ENCODE data around the gene SLC6A19.

Gene SLC6A19

GRCh38 chr5:1164696-1165630 lies 36.4 kb upstream of the SLC6A19 start:
- no peaks in the 10 kb centered on the region for H3K9me3 ChIP-seq
- H3K27me3 ChIP-seq = no peaks in the 10 kb centered on the region
- H3K4me3 ChIP-seq (ENCODE audit: low read depth, low read length) = no peak overlapping the region
- DNase-seq = no peak
- TF ChIP-seq CTCF (IDR thresholded peaks at IDR 0.05; ENCODE audit: low read depth, low read length) = no peak
- no peaks in the 10 kb centered on the region for H3K4me1 ChIP-seq
- H3K36me3 ChIP-seq = no peaks in the 10 kb centered on the region

DNA sequence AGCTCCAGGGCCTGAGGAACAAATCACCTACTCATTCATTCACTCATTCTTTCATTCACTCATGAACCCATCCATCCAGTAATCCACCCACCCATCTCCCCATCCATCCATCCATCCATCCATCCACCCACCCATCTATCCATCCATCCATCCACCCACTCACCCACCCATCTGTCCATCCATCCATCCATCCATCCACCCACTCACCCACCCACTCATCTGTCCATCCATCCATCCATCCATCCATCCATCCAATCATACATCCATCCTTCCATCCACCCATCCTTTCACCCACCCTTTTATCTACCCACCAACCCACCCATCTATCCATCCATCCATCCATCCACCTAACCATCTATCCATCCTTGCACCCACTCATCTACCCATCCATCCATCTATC lies 35.5 kb upstream of the SLC6A19 start:
- Histone ChIP-seq H3K4me1 (no peaks in the 10 kb centered on the region), H3K27me3 (no peaks in the 10 kb centered on the region), H3K4me3 (ENCODE audit: low read depth, low read length) (no peak overlapping the region), H3K9me3 (no peaks in the 10 kb centered on the region), H3K36me3 (no peaks in the 10 kb centered on the region)
- no peak for DNase-seq
- TF ChIP-seq CTCF (IDR thresholded peaks at IDR 0.05; ENCODE audit: low read depth, low read length) = no peak

DNA sequence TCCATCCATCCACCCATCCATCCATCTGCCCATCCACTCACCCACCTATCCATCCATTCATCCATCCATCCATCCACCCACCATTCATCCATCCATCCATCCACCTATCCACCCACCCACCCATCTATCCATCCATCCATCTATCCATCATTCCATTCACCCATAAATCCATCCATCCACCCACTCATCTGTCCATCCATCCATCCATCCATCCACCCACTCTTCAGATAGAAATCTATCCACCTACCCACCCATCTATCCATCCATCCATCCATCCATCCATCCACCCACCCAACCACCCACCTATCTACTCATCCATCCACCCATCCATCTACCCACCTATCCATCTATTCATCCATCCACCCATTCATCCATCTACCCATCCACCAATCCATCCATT lies 35.0 kb upstream of the SLC6A19 start:
- TF ChIP-seq CTCF (IDR thresholded peaks at IDR 0.05; ENCODE audit: low read depth, low read length) = no peak
- Histone ChIP-seq H3K36me3 (no peaks in the 10 kb centered on the region), H3K4me3 (ENCODE audit: low read depth, low read length) (no peak overlapping the region), H3K9me3 (no peaks in the 10 kb centered on the region), H3K27me3 (no peaks in the 10 kb centered on the region), H3K4me1 (no peaks in the 10 kb centered on the region)
- no peak for DNase-seq

- TF ChIP-seq CTCF (IDR thresholded peaks at IDR 0.05; ENCODE audit: low read depth, low read length) = no peak
- DNase-seq = no peak
- no peaks in the 10 kb centered on the region for H3K4me1 ChIP-seq
- H3K27me3 ChIP-seq = no peaks in the 10 kb centered on the region
- no peak overlapping the region for H3K4me3 ChIP-seq (ENCODE audit: low read depth, low read length)
- no peaks in the 10 kb centered on the region for H3K36me3 ChIP-seq
- H3K9me3 ChIP-seq = no peaks in the 10 kb centered on the region
These were observed 34.1 kb upstream of the SLC6A19 start for GRCh38 chr5:1167361-1167727.

DNA sequence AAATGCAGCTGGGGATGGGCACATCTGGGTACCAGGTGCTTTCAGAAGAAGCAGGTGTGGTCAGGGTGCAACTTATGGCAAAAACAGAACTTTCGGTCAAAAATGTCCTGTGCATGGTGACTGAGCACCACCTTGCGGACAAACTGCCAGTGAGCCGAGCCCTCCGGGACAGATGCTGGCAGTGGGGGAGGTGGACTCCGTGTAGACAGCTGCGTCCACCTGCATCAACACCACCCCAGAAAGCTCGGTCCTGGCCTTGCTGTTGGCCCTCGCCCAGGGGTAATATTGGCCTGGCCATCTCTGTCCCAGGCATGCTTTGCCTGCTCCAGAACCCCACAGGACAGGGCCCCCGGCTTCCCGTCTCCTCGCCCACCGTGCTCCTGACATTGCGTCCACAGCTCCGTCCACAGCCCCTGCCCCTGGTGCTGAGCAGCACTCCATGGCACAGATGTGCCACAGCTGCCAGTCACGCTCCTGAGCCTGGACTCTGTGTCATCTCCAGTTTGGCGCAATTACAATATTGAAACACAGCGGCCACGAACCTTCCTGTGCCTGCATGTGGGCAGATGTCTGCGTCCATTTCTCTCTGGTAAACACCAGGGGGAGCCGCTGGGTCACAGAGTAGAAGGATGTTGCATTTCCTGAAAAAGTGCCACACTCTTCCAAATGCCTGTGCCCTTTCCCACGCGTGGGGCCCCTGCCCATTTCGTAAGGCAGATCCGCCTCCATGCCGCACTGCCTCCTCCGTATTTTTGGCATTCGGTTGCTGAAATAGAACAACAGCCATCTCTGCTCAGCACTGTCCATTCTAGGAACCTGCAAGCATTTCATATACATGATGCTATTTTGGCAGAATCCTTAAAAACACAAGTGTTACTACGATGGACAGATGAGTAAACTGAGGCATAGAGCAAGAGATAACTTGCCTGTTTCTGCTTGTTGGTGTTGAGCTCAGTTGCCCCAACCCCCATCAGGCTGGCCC lies 33.4 kb upstream of the SLC6A19 start:
- TF ChIP-seq CTCF (IDR thresholded peaks at IDR 0.05; ENCODE audit: low read depth, low read length) = peak; percentile 92
- peak; percentile 79 for DNase-seq
- Histone ChIP-seq H3K4me3 (ENCODE audit: low read depth, low read length) (peak overlapping the region; percentile 64), H3K27me3 (no peaks in the 10 kb centered on the region), H3K9me3 (no peaks in the 10 kb centered on the region), H3K36me3 (no peaks in the 10 kb centered on the region), H3K4me1 (no peaks in the 10 kb centered on the region)
